HG03064 (cell line): ENCODE data around the gene SRR.
"Not testable (repeated sequence)": the region's sequence is repeated elsewhere in the genome, so short reads cannot be mapped to it uniquely, and the experiment has no call there.

Source experiments
- ATAC-seq: cut with Tn5 transposase; IDR thresholded peaks from one replicate; pipeline ENCODE4 v1.9.1; 2021; ENCODE audit warnings: low read depth; ENCODE audit not compliant: unreplicated experiment

Gene SRR

DNA sequence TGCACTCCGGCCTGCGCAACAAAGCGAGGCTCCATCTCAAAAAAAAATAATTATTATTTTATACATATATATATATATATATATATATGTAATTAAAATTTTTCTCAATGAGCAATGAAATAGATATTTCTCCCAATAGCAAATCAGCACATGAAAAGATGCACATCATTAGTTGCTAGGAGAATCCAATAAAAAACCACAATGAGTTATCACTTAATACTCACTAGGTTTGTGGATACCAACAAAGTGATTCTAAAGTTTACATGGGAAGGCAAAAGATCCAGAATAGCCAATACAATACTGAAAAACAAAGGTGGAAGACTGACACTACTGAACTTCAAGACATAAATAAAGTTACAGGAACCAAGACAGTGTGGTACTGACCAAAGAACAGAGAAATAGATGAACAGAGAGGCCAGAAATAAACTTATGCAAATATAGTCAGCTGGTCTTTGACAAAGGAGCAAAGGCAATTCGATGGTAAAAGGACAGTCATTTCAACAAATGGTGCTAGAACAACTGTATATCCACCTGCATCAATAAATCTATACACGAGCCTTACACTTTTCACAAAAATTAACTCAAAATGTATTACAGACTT, 13.8 kb upstream of the SRR start:
- ATAC-seq: no peak

DNA sequence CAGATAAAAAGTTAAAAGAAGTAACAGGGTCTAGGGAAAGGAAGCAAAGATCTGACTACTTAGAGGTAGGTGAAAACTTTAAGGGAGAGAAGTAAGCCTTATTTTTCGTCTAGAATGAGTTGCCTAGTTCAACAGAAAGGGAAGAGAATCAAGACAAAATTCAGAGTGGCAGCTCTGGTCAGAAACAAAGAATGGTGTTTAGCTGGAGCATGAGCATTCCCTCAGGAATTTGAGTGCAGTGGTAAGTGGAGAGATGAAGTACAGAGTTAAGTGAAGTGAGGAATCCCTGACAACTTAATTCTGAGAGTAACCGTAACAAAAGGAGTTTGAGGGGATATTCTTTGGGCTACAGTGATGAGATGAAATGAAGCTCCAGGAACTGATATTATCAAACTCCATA, 11.7 kb upstream of the SRR start:
- ATAC-seq: no peak

DNA sequence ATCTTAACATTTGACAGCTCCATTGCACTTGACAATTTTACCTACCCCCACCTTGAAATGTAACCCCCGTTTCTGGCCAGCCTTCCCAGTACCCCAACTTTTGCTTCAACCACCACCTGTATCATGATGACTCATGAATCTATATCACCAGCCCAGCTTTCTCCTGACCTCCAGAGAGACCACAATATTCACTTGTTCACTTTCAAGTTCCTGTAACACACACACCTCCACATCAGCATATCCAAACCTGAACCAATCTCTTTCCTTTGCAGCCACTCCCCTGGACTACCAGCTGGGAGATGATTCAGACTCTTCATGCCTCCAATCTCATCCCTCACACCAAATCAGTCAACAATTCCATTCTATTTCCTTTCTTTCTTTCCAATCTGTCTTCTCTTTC, 8.2 kb upstream of the SRR start:
- no peak for ATAC-seq

DNA sequence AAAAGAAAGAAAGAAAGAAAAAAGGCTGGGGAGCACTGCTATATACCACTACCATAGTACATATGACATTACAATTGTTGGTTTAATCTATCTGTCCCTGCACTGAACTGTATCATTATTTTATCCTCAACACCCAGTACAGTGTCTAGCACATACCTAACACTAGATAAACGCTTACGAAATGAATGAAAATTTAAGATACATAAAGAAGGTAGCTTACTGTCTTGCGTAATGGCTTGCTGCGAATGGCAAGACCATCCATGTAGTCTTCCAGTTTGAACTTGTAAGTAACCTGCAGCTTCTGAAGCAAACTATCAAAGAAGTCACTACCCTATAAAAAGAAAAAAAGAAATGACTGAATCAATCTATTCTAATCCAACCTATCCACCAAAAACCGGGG, 6.7 kb upstream of the SRR start:
- no peak for ATAC-seq

DNA sequence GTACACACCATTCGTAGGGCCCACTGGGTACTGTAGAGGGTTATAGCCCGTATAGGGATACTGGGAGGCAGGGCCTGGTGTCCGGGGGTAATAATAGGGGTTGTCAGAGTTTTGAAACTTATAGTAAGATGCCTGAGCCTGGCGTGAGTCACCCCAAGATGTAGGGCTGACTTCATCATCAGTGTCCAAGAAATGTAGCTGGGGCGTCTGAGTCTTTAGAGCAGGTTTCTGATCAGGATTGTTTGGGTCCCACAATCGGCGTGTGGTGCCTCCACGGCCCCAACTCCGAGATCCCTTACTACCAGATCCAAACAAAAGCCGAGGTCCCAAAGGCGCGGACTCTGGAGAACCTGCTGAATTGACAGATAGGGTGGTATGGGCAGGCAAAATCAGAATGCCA, 4.6 kb upstream of the SRR start:
- ATAC-seq: no peak

DNA sequence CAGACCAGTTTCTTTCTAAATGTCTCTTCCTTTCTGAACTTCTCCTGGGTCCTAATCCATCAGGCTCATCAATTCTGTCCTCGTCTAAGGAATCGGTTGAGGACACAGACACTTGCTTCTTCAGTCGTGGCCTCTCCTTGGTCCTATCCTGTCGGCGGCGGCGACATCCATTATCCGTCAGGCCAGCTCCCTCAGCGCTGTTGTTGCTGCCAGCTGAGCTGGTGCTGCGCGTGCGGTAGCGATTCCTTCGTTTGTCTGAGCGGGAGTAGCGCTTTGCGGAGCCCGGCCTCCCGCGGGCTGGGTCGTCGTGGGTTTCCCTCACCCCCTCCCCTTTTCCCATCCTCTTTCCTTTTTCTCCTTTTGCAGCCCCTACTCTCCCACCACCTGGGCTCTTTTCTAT, 4.0 kb upstream of the SRR start:
- no peak for ATAC-seq

DNA sequence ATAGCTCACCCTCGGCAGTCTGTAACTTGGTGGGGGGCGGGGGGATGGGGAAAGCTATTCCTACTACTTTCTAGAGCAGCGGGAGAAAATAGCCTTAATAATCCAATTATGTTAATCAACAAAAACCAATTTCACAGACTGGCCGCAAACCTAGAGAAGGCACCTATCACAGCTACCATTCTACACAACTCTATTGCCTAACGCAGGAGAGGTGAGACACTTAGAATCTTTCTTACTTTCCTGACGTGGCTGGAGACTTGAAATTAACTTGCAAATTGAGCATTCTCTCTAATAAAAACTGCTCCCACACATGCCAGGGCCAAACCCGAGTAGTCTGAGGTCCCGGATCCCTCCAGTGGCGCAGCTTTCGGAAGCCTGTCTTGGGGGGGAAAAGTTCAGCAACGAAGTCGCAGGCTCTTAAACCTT, 959 bp upstream of the SRR start:
- peak; percentile 30 for ATAC-seq

DNA sequence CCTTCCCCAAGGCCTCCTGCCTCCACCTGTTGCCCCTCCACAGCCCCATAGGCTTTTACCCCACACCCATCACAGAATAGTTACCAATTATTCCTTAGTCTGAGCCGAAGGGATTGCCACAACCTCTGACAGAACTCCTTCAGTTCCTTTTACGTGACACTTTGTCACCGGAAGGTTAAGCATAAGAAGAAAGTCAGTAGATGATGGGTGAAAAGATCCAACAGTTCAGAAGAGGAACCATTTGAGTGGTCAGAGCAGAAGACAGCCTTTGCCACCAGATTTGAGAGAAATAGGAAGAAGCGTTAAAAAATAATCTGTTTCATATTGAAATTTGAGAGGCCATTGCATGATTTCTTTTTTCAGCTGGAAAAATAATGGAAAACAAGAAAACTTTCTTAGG, 1.2 kb downstream of the SRR start:
- no peak for ATAC-seq

DNA sequence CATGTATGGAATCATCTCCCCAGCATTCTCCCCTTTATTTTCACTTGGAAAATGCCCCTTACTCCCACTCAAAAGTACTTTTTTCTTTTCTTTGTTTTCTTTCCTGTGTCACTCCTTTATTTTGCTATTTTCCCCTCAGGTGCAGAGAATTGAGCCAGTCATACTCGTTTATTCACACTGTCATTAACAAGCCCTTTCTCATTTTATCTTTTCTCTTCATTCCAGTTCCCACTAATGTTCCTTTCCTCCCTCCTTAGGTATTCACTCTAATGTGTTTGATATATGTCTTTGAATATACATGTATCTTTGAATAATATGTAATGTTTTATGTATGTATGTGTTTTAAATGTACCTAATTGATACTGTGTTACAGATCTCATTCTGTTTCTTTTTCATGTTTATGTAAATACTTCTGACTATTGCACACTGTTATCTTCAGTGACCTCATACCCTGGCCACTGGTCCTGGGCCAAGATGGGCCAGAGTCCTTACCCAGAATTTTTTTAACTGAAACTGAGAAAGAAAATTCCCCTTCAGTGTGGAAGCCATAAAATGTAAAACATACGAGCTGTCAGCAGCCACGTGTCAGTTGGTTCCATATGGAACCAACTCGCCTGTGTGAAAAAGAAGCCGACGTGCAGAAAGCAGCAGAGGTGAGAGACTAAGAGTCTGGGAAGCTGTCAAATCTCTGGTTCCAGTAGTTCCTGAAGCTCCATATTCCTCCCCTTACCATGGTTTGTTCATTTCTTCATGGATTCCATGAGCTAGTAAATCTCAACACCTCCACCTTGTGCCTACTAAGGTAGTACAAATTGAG, 5.8 kb downstream of the SRR start:
- ATAC-seq: no peak

DNA sequence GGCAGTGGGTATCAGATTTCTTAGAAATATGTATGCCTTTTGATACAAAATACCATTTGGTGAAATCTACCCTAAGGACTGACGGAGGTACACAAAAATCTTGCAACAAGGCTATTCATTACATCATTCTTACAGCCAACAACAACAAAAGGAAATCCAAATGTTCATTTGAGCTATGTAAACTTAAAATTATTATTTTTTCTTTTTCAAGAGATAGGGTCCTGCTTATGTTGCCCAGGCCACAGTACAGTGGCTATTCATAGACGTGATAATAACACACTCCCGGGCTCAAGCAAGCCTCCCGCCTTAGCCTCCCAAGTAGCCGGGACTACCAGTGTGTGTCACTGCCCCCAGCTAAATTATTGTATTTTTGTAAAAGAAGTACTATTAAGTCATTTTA, 9.0 kb downstream of the SRR start:
- ATAC-seq: no peak

DNA sequence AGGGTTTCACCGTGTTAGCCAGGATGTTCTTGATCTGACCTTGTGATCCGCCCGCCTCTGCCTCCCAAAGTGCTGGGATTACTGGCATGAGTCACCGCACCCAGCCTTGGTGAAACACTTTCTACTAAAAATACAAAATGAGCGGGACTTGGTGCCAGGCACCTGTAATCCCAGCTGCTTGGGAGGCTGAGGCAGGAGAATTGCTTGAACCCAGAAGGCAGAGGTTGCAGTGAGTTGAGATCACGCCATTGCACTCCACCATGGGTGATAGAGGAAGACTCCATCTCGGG, 13.1 kb downstream of the SRR start:
- not testable (repeated sequence) for ATAC-seq

DNA sequence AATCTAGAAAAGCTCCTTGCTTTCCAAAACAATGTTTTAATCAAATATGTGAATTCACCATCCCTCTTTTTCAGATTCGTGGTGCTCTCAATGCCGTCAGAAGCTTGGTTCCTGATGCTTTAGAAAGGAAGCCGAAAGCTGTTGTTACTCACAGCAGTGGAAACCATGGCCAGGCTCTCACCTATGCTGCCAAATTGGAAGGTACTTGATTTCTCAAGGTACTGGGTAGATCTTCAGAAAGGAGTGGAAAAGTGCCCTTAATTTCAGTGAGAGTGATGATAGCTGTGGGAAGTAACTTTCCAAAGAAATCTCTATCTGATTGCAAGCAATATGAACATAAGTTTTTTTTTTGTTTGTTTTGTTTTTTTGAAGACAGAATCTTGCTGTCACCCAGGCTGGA, 14.0 kb downstream of the SRR start:
- ATAC-seq: no peak

DNA sequence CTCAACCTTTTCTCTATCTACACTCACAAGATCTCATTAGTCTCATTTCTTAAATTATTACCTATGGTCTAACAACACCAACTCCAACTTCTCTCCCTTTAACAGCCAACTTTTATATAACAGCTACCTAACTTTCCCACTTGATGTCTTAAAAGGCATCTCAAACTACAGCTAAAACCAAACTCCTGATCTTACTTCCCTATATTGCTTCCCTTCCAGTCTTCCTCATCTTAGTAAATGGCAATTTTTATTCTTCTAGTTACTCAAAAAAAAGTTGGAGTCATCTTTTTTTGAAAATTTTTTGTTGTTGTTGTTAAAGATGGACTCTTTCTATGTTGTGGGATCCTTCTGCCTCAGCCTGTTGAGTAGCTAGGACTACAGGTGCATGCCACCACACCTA, 15.3 kb downstream of the SRR start:
- ATAC-seq: no peak

DNA sequence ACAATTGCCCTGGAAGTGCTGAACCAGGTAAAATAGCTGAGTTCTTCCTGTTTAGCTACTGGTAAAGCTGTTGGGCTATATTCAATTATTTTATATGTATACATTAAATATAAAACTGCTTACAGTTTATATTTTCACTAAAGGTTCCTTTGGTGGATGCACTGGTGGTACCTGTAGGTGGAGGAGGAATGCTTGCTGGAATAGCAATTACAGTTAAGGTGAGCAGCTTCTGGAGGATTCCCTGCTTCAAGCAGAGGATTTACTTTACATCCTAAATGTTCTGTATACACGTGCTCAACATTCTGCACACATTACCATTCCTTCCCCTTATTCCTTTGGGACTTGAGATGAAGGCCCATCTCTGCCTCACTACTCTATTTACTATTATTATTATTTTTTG, 17.6 kb downstream of the SRR start:
- ATAC-seq: no peak

DNA sequence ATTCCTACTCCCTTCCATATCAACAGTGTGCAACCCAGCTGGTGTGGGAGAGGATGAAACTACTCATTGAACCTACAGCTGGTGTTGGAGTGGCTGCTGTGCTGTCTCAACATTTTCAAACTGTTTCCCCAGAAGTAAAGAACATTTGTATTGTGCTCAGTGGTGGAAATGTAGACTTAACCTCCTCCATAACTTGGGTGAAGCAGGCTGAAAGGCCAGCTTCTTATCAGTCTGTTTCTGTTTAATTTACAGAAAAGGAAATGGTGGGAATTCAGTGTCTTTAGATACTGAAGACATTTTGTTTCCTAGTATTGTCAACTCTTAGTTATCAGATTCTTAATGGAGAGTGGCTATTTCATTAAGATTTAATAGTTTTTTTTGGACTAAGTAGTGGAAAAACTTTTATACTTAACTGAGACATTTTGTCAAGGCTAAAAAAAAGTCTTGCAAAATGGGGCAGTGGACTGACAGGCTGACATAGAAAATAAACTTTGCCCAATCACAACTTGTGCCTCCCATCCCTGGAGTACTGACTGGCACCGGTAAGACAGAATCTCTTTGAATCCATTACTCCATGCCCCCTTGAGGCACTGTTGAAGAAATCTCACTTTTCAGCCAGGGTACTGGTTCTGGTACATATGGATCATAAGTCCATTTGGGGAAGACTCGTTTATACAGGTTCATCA, 20.0 kb downstream of the SRR start:
- no peak for ATAC-seq

DNA sequence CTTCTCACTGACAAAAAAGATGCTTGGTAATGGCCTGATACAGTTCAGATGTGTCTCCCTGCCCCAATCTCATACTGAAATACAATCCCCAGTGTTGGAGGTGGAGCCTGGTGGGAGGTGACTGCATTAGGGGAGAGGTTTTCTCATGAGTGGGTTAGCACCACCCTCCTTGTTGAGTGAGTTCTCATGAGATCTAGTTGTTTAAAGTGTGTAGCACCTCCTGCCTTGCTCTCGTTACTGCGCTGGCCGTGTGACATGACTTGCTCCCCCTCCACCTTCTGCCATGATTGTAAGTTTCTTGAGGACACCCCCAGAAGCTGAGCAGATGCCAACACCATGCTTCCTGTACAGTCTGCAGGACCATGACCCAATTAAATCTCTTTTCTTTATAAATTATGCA, 27.6 kb downstream of the SRR start:
- ATAC-seq: no peak

DNA sequence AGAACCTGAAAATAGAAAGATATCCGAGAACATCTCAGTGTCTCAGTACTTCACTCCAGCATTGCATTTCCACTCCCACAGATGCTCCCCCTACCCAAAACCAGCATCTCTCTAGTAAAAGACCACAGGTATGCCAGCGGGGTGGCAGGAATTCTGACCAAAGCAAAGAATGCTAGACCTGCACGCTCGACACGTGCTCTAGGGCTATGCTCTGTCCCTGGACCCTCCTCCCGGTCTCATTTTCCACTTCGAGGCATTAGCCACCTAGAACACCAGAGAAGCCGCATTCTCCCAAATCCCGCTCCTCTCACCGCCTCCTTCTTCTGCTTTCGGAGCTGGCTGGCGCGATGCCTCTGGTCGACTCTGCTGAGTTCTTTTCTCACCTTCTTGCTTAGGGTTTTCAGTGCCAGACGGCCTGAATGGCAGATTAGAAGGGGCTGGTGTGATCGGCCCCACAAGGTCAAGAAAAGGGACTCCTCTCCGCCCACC, 32.0 kb downstream of the SRR start:
- ATAC-seq: no peak

DNA sequence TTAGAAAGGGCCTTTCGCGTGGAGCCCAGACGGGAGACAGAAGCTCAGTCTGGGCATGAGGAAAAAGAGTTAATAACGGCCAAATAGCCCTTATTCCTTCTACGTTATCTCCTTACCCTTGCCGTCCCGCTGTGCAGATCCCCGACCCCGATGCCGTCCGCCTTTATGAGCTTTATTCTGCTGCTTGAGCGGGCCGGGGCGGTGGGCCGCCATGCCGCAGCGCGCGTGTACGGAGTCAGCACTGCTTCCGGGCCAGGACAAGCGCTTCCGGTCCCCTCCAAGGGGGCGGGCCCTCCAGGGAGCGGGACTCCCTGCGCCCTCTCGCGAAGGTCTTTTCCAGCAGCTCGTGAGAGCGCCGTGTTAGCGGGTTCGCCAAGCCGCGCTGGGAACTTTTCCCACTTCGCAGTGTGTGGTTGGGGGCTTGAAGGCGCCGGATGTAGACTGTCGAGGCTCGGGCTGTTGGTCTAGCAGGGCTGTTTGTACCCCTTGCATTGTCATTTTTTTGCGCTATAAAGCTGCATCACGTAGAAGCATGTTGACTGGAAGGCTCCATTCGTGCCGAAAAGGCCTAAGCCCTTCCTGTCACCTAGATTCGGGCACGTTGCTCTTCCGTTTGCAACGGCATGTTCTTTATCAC, 32.6 kb downstream of the SRR start, which contains the start of gene TSR1:
TSR1 (minus strand) TSS at position 243 of the 637 bp plus-strand sequence; CDS start at position 213, 30 bp downstream.
- peak; percentile 68 for ATAC-seq

DNA sequence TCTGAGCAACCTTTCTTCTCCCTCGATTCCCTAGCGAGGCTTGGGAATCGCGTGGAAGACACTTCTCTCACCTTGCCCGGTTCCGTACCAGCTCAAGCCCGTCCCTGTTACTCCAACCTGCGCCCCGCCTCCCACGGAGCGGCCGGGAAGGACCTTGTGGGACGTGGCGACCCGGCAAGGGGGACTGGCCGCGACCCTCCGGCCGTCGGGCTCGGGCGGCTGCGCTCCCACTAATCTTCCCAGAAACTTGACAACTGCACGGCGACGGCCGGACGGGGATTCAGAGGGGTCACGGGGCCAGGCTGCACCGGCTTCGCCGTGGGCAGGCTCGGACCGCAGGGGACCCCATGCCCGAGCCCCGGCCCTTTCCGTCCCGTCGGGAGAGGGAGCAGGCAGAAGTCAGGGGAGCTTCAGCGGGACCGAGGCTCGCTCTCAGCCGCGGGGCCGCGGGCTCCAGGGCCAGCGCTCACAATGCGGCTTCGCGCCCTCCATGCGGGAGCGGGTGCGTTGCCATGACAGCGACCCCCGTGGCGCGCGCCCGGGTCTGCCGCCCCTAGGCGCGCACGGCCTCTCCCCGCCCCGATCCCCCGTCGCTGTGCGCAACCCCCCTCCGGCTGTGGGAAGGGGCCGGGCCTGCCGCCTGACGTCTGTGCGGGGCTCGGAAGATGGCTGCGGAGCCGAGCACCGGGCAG, 33.2 kb downstream of the SRR start, which contains the start of gene SGSM2:
SGSM2 (plus strand) TSS at position 650 of the 692 bp plus-strand sequence. CDS start 188 bp downstream, outside the sequence.
- ATAC-seq: no peak

DNA sequence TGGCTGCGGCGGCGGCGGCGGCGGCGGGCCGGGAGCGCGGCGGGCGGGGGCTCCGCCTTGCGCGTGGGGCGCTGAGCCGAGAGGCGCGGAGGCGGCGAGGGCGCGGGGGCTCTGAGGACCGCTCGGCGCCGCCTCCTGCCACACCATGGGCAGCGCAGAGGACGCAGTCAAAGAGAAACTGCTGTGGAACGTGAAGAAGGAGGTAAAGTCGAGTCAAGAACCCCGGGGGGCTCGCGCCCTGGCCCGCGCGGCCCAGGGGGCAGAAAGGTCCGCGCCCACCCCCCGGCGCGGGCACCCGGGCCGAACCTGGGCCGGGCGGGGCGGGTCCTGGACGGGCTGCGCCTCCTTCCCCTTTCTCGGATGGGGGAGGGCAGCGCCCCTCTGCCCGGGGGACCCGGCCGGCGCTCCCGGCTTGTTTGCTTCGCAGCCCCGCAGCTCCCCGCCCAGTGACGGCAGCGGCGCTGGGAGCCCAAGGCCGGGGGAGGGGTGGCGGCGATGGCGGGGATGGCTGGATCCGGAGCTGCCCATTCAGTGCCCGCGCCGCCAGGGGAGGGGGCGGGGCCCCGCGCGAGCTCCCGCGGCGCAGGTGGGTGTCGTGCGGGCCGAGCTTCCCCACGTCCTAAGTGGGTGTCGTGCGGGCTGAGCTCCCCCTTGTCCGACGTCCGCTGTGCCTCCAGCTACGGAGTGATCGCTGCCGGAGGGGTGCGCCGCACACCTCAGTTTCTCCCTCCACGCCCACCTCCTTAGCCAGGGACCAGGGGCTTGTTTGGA, 34.0 kb downstream of the SRR start:
- no peak for ATAC-seq
